Activated gamma-delta T cell treated with anti-CD3 and anti-CD28 coated beads, Interleukin-2, amount 50 U/mL, for 16 hours (primary cell): ENCODE data around the gene ZEB1.
"Not testable (repeated sequence)": the region's sequence is repeated elsewhere in the genome, so short reads cannot be mapped to it uniquely, and the experiment has no call there.

Source experiments
- DNase-seq: peaks from one replicate; pipeline ENCODE4 v3.0.0-alpha.2; 2020; ENCODE audit warnings: low read depth

ZEB1 gene

GRCh38 chr10:31422634-31423033, 103.6 kb downstream of the ZEB1 start:
- no peak for DNase-seq

- DNase-seq = no peak
Measured at GRCh38 chr10:31424473-31424872, 105.5 kb downstream of the ZEB1 start.

GRCh38 chr10:31426401-31426800, 107.4 kb downstream of the ZEB1 start:
- DNase-seq = no peak

- DNase-seq = not testable (repeated sequence)
Measured at GRCh38 chr10:31427334-31427733, 108.3 kb downstream of the ZEB1 start.

- not testable (repeated sequence) for DNase-seq
Measured at GRCh38 chr10:31428499-31428898, 109.5 kb downstream of the ZEB1 start.

GRCh38 chr10:31431021-31431420, 112.0 kb downstream of the ZEB1 start:
- DNase-seq = no peak

- DNase-seq = no peak
Measured at GRCh38 chr10:31437959-31438358, 118.9 kb downstream of the ZEB1 start.

- no peak for DNase-seq
Measured at GRCh38 chr10:31451766-31452165, 132.8 kb downstream of the ZEB1 start.

GRCh38 chr10:31456468-31456867, 137.5 kb downstream of the ZEB1 start:
- no peak for DNase-seq

GRCh38 chr10:31457858-31458257, 138.8 kb downstream of the ZEB1 start:
- no peak for DNase-seq

- DNase-seq = no peak
Measured at GRCh38 chr10:31458974-31459373, 140.0 kb downstream of the ZEB1 start.

GRCh38 chr10:31460242-31460641, 141.2 kb downstream of the ZEB1 start:
- no peak for DNase-seq

GRCh38 chr10:31464552-31464951, 145.5 kb downstream of the ZEB1 start:
- no peak for DNase-seq

GRCh38 chr10:31466313-31466712, 147.3 kb downstream of the ZEB1 start:
- DNase-seq = no peak

- no peak for DNase-seq
Measured at GRCh38 chr10:31467791-31468535, 148.9 kb downstream of the ZEB1 start.

- DNase-seq = no peak
Measured at GRCh38 chr10:31468536-31468859, 149.5 kb downstream of the ZEB1 start.

GRCh38 chr10:31475519-31475918, 156.5 kb downstream of the ZEB1 start:
- no peak for DNase-seq

GRCh38 chr10:31476088-31476487, 157.1 kb downstream of the ZEB1 start:
- no peak for DNase-seq

GRCh38 chr10:31477584-31477983, 158.6 kb downstream of the ZEB1 start:
- DNase-seq = no peak

GRCh38 chr10:31479752-31480151, 160.7 kb downstream of the ZEB1 start:
- no peak for DNase-seq

- DNase-seq = no peak
Measured at GRCh38 chr10:31483546-31483945, 164.5 kb downstream of the ZEB1 start.

- DNase-seq = no peak
Measured at GRCh38 chr10:31484431-31485135, 165.6 kb downstream of the ZEB1 start.

GRCh38 chr10:31490858-31491504, 172.0 kb downstream of the ZEB1 start:
- no peak for DNase-seq
